ENCODE data around the gene TCF7L1. TPM values are rescaled to one million over a fixed set of nuclear protein-coding genes. Genes with fewer than 3 reads are reported as not detected.
"Not testable (repeated sequence)": the region's sequence is repeated elsewhere in the genome, so short reads cannot be mapped to it uniquely, and the experiment has no call there.

The TCF7L1 gene
- polyA plus RNA-seq, 1 donor, result 36.3 TPM

DNA sequence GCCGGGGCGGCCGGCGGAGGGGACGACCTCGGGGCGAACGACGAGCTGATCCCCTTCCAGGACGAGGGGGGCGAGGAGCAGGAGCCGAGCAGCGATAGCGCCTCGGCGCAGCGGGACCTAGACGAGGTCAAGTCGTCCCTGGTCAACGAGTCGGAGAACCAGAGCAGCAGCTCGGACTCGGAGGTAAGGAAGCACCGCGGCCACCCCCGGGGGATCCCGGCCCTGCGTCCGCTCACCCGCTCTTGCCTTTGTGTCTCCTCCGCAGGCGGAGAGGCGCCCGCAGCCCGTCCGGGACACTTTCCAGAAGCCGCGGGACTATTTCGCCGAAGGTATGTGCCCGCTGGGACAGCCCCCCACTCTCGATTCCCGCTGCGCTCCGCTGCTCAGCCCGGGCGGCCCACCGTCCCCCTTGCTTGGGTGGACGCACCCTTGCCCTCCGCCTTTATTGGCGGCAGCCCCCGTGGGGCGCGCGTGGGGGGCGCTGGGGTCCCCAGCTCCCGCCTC is 611 bp downstream of the TCF7L1 start:
- no peak for DNase-seq

- DNase-seq, result peak; percentile 73
Measured at GRCh38 chr2:85134255-85134895, 1.2 kb downstream of the TCF7L1 start.

DNA sequence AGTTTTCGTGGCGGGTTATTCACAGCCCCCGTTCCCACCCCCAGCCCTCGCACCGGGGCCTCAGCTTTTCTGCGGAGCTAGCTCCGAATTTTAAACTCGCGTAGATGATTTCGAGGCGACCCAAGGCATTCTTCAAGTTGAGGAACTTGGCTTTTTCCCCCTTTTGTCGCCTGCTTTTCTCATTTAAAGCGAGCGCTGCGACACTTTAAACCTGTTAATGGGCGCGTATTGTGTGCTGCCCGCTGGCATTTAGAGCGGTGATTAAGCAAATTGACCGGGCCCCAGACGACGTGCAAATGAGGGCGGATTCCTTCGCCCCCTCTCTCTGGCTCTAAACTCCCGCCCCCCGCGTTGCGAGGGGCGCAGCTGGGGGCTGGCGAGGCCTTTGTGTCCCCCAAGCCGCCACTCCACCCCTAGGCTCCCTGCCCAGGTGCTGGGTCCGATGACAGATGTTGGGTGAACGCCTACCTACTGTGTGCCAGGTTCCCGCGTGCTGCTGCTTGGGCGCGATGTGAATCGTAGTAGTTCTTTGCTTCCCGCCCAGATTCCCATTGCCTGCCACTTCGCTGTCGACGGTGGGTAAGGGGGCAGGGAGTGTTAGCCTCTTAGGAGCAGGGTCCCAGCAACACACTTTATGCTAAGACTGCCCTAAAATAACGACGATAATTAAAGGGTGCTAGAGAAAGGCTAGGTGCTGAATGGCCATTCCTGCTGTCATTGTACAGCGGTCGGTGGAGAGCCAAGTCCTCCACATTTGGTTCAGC is 1.9 kb downstream of the TCF7L1 start:
- no peak for DNase-seq

- DNase-seq, result no peak
Measured at GRCh38 chr2:85135660-85135914, 2.4 kb downstream of the TCF7L1 start.

GRCh38 chr2:85137156-85137555 is 4.0 kb downstream of the TCF7L1 start:
- DNase-seq, result no peak

DNA sequence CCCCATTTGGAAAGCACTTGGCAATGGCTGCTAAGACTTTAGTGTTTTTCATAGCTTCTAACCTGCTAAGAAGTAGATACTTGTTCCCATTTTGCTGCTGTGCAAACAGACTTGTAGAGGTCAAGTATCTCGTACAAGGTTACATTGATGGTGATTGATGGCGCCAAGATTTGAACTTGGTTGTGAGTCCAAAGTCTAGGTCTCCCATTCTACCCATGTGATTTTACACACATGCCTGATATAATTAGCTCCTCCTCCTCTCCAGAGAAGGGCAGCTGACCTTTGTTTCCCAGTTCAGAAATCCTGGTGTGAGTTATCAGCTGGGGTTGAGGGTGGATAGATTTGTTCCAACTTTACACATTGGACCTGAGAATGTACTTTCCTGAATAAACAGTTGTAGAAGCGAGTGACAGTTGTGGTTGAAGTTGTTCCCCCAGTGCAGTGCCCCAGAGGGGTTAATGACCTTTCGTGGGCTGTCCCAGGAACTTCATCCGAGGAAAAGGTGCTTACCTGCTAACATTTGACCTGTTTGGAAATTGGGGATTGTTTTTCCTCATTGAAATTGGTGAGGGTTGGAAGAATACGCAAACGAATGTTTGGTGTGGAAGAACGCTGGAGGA is 10.4 kb downstream of the TCF7L1 start:
- DNase-seq, result no peak

- no peak for DNase-seq
Measured at GRCh38 chr2:85145116-85145820, 12.1 kb downstream of the TCF7L1 start.

DNA sequence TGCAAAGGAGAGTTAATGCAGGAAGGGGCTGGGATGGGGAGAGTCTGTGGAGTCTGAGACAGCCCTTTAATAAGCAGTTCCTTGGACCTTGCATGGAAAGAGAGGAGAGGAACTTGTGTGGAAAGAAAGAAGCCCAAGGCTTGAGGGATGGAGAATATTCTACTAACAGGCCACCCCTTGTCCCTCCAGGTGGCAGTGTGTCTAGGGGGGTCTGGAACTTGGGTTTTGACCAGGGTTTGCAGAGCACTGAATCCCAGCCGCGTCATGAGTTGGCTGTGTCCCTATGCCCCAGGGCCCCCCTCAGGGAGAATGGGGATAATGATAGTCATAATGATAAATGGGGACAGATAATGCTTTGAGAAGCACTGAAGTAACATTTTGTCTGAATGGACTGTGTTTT is 15.0 kb downstream of the TCF7L1 start:
- DNase-seq, result no peak

DNA sequence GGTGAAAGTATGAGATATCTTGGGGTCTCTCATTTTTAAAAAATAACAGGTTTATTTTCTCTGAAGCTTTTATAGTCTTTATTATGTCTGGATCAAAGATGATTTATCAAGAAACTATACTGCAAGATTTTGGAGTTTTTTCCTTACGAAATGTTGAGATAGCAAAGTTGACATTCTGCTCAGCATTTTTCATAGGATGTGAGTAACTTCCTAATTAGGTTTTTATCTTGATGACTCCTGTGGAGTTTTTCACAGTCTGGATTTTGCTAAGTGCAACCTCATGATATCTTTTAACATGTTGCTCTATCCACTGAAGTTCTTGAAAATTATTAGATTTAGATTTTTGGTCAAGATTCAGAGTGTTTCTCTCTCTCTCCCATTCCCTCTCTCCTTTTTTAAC is 17.8 kb downstream of the TCF7L1 start:
- no peak for DNase-seq

DNA sequence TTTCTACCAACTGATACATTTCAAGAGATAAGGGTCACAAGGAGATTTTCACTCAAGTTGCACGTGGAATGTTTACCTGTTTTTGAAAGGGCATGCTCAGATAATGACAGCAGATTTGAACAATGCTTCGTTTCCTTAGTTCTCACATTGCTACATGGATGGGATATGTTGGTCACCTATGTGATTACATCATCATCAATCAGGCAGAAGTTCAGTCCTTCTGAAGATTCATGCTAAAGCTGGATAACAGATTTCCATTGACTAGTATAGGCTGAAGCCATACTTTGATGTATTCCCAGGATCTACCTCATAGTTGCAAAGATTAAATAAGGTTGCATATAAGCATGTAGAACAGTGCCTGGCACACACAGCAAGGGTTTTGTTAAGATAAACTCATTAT is 19.7 kb downstream of the TCF7L1 start:
- no peak for DNase-seq

DNA sequence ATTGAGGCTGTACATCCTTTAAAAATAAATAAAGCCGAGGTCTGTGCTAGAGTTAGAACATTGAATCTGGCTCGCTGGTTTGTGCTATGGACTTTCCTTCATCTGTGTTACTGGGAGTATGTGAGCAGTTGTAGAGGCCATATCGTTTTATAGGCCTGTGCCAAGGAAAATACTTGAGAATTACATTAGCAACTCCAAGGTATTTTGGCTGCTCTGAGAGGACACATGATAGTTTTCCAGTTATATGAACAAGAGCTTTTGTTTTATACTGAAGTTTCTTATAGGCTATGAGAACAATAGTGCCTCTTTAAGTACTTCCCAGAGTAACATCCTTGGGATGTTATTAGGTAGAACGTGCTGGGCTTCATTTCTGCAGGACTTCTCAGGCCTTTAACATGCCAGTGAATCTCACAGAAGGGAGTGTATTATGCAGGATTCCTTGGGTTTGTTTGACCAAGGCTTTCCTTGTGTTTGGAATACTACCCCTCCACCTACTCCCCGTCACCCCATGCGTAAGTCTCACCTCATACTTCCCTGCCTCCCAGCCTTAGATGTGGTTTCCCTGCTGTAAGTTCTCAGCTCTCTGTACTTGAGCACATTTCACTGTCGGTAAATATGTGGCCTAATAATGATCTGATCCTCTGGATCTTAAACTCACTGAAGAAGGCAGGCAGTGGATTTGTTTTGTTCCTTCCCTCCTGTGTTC is 21.0 kb downstream of the TCF7L1 start:
- DNase-seq, result no peak

- not testable (repeated sequence) for DNase-seq
Measured at GRCh38 chr2:85155082-85155481, 21.9 kb downstream of the TCF7L1 start.

DNA sequence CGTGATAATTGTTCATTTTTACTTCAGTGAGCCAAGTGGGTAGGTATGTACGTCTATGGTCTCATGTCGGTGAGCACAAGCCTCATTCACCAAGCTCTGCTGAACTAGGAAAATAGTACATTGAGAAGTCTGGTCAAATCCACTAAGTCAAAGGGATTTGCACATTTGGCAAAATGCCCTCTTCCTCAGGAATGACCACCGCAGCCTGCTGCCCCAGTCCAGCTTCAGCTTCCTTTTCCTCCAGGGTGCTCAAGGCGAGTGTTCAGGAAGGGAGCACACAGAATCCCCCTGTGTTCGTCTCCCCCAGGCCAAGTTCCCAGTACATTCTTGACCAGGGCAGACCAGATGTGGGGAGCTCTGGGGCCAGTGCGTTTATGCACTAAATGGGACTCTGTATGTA is 23.0 kb downstream of the TCF7L1 start:
- no peak for DNase-seq

- no peak for DNase-seq
Measured at GRCh38 chr2:85156619-85157018, 23.4 kb downstream of the TCF7L1 start.

DNA sequence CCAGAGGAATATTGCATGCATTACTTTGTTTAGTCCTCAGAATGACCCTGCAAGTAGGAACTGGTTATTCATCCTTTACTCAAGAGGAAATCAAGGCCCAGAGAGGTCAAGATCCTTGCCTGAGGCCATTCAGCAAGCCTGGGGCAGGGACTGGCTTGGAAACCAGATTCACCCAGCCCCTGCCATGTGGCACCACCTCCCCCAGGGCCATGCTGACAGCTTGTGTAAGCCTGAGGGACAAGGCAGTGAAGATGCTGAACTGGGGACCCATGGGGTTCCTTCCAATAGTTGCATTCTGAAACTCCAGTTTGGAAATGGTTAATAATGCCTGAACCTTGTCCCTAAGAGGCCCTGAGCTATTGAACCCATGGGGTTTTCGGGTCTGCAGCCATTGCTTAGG is 24.2 kb downstream of the TCF7L1 start:
- no peak for DNase-seq

GRCh38 chr2:85158559-85159273 is 25.5 kb downstream of the TCF7L1 start:
- no peak for DNase-seq

DNA sequence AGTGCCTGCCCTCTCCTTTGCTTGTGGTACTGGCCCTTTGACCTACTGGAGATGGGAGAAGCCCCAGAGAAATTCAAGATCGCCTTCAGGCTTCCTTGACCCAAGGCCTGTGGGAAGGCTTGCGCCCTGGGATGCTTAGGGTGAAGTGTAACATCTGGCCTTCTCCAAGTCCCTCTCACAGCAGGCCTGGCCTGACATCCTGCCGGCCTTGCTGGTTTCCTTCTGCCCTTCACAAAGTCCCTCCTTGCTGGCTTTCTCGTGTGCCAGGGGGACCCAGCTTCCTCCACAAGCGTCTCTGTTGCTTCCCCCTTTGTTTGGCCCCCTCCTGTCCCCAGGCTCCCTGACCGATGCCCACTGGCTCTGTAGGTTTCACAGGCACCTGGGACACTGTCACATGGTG is 26.4 kb downstream of the TCF7L1 start:
- no peak for DNase-seq

DNA sequence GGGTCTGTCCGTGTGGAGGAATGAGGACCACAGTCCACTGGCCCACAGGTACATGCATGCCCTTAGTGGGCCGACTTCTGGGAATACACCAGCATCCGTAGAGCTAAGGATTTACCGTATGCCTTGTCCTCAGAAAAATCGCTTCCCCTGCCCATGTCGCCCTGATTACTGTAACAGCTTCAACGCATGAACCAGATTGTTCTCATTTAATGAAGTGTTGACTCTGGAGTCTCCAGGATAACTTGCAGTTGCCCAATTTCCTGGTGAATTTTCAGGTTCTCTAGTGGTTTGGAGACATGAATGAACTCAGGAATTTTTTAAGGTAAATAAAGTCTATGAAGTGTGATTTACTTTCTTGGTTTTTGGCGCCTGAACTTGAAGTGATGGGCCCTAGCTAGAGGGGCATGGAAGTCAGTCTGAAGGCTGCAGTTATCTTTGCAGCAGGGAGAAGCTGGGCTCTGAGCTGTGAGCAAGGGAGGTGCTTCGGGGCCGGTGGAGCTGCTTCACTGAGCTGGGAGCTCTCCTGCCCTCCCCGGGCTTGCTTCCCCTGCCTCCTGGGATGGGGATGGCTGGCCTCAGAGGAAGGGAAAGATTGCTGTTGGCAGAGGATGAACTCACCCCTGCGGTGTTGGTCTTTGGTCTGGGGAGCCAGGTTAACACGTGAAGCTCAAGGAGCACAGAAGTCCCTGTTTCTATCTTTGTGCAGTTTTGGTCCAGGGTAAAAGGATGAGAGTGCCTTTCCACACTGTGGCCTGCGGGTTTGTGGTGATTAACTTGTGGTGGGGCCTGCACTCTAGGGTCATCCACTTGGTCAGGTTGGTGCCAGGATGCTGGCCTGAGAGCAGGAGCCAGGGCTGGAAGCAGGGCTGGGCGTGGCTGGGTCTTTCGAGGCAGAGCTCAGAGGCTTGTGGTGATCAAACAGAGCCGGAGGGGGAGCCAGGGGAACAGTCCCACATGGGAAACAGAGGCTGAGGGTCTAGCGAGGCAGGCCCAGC is 28.1 kb downstream of the TCF7L1 start:
- DNase-seq, result no peak

- DNase-seq, result no peak
Measured at GRCh38 chr2:85162746-85163301, 29.6 kb downstream of the TCF7L1 start.

DNA sequence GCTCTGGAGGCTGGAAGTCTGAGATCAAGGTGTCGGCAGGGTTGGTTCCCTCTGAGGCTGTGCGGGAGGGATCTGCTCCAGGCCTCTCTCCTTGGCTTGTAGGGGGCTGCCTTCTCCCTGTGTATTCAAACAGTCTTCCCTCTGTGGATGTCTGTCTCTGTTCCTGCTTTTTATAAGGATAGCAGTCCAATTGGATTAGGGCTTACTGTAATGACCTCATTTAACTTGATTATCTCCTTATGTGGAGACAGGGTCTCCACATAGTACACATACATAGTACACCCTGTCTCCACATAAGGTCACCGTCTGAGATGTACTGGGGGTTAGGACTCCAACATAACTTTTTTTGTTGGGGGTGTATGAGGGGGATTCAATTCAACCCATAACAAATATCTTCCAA is 30.5 kb downstream of the TCF7L1 start:
- no peak for DNase-seq
